ENCODE results near the gene CYRIA.

DNA sequence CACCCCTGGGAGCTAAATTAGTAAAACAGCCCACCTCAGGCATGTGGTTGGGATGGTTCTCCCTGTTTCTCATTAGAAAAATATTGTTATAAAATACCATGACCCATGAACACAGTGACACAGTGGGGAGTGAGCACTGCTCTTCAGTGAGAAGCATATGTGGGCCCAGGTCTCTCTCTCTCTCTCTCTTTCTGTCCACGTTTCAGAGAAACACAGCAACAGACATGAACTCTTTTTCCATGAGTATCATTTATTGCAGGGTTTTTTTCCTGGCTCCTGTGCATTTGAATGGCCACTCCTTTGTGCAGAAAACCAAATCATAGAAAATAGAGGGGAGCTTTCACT is 41.2 kb downstream of the CYRIA start:
- no peak for TF ChIP-seq E2F4 (IDR thresholded peaks at IDR 0.05; ENCODE audit: low read depth, low read length)
- TF ChIP-seq CREM (IDR thresholded peaks at IDR 0.05; ENCODE audit: low read depth): no peak
- TF ChIP-seq ASH2L (IDR thresholded peaks at IDR 0.05; ENCODE audit: borderline replicate concordance, low read depth): no peak
- no peak for TF ChIP-seq BCL11A (IDR thresholded peaks at IDR 0.05; ENCODE audit: low read depth, low read length)
- no peak for TF ChIP-seq POLR2A (IDR thresholded peaks at IDR 0.05; ENCODE audit: low read depth, low read length)
- no peak for TF ChIP-seq SPI1 (IDR thresholded peaks at IDR 0.05; ENCODE audit: borderline replicate concordance, insufficient read depth, low read depth, low read length)
- no peak for TF ChIP-seq POLR2AphosphoS2 (IDR thresholded peaks at IDR 0.05; ENCODE audit: low read depth, low read length)
